ENCODE data around the gene ELAVL3.

Gene ELAVL3

GRCh38 chr19:11458236-11458900 is 22.5 kb downstream of the ELAVL3 start:
- TF ChIP-seq, protein P1, sequence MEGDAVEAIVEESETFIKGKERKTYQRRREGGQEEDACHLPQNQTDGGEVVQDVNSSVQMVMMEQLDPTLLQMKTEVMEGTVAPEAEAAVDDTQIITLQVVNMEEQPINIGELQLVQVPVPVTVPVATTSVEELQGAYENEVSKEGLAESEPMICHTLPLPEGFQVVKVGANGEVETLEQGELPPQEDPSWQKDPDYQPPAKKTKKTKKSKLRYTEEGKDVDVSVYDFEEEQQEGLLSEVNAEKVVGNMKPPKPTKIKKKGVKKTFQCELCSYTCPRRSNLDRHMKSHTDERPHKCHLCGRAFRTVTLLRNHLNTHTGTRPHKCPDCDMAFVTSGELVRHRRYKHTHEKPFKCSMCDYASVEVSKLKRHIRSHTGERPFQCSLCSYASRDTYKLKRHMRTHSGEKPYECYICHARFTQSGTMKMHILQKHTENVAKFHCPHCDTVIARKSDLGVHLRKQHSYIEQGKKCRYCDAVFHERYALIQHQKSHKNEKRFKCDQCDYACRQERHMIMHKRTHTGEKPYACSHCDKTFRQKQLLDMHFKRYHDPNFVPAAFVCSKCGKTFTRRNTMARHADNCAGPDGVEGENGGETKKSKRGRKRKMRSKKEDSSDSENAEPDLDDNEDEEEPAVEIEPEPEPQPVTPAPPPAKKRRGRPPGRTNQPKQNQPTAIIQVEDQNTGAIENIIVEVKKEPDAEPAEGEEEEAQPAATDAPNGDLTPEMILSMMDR (IDR thresholded peaks at IDR 0.05): no peak

DNA sequence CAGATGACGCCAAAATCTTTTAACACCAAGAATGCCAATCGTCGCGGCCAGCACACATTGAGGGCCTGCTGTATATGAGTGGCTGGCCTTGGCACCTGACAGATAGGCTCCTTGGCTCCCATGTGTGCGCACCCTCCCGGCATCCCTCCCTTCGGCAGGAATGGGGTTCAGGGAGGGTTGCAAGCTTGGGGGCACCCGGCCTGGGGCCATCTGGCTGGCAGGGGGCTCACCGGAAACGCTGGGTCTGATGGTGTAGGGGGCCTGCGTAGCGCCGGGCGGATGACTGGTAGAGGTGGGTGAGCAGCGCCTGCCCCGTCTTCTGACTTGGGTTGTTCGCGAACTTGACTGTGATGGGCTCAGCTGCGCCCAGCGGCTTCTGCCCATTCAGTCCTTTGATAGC is 23.0 kb downstream of the ELAVL3 start:
- TF ChIP-seq, protein P1 (IDR thresholded peaks at IDR 0.05): no peak

DNA sequence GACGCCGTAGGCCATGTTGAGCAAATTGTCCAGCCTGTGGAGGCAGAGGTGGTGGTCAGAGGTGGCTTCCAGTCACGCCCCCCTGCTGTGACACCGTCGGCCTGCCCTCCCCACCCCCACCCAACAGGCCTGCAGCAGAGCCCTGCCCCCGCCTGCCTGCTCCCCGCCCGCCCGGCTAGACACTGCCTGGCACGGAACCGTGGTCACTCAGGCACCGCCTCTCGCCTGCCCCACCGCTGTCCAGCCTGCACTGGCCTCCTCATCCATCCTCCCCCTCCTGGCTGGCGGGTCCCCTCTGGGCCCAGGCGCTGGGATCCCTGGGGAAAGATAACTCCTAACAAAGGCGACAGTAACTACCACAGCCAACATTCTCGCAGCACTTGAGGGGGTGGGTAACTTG is 23.7 kb downstream of the ELAVL3 start:
- TF ChIP-seq, protein P1 (IDR thresholded peaks at IDR 0.05): no peak

GRCh38 chr19:11456659-11457058 is 24.2 kb downstream of the ELAVL3 start:
- TF ChIP-seq, protein P1 (IDR thresholded peaks at IDR 0.05): no peak

- TF ChIP-seq, protein P1 (IDR thresholded peaks at IDR 0.05): peak; percentile 30
These were observed 27.1 kb downstream of the ELAVL3 start for GRCh38 chr19:11453468-11454341.

DNA sequence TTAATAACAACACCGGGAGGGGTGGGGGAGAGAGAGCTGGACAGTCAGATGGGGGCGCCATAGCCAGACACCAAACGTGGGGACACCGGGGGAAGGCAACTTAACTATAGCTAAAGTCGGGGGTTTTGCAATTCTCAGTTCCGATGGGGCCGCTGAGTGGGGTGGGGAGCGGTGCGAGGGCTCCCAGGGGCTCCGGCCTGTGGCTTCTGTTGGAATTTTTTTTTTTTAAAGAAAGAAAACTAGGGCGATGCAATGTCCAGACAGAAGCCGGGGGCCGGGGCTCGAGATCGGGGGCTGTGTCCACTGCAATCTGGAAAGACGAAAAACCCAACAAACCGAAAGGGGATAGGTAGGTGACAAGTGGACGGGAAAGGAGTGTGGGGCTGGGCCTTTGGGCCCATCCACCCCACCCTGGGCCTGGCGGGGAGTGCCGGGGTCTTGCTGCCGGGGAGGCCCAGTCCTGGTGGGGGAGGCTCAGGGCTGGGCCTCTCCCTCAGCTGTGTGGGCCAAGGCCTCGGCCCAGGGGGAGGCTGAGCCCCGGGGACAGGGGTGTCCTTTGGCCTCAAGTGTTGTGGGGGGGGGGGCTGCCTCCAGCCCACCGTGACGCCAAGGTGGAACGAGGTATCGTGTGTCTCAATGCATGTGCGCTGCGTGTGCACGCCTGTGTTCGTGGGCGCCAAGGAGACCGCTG is 28.1 kb downstream of the ELAVL3 start:
- TF ChIP-seq, protein P1 (IDR thresholded peaks at IDR 0.05): peak; percentile 16; the same call in 1 of the 2 replicates

- TF ChIP-seq, protein P1 (IDR thresholded peaks at IDR 0.05): no peak
These were observed 28.8 kb downstream of the ELAVL3 start for GRCh38 chr19:11451871-11452619.
